GM06990 (cell line): ENCODE data around the gene DARS1.

ENCODE experiments used
- DNase-seq: peaks from one replicate; pipeline ENCODE4 v3.0.0-alpha.2; 2011; ENCODE audit not compliant: insufficient read length; ENCODE audit errors: extremely low read depth
- H3K27me3 ChIP-seq: replicated peaks from 2 replicates; pipeline ENCODE4 v1.6.0; 2011; ENCODE audit warnings: low read length; ENCODE audit not compliant: control insufficient read depth, insufficient read depth
- H3K36me3 ChIP-seq: 2 replicates; pipeline ENCODE4 v1.5.1; 2011; ENCODE audit warnings: low read length; ENCODE audit not compliant: control insufficient read depth, insufficient read depth
- H3K4me3 ChIP-seq: replicated peaks from 2 replicates; pipeline ENCODE4 v1.5.1; 2011; ENCODE audit warnings: low read depth, mild to moderate bottlenecking, control low read depth, low read length
- CTCF ChIP-seq: IDR thresholded peaks from 2 replicates; pipeline ENCODE4 v1.5.1; 2011; ENCODE audit warnings: low read length, control low read depth, mild to moderate bottlenecking, inconsistent platforms; ENCODE audit not compliant: insufficient read depth, poor library complexity, severe bottlenecking

Gene DARS1

GRCh38 chr2:136016836-136017235, 31.4 kb upstream of the DARS1 start:
- Histone ChIP-seq H3K27me3 (no peaks in the 10 kb centered on the region), H3K36me3 (no peaks in the 10 kb centered on the region), H3K4me3 (no peak overlapping the region)
- TF ChIP-seq CTCF, result no peak
- DNase-seq, result no peak

- H3K36me3 ChIP-seq, result no peaks in the 10 kb centered on the region
- no peak for TF ChIP-seq CTCF
- DNase-seq, result no peak
- no peaks in the 10 kb centered on the region for H3K27me3 ChIP-seq
- no peak overlapping the region for H3K4me3 ChIP-seq
These were observed 31.0 kb upstream of the DARS1 start for GRCh38 chr2:136016427-136016826.

GRCh38 chr2:136015699-136016098, 30.3 kb upstream of the DARS1 start:
- no peak for DNase-seq
- no peak for TF ChIP-seq CTCF
- Histone ChIP-seq H3K27me3 (no peaks in the 10 kb centered on the region), H3K4me3 (no peak overlapping the region), H3K36me3 (no peaks in the 10 kb centered on the region)

GRCh38 chr2:136014411-136014810, 29.0 kb upstream of the DARS1 start:
- DNase-seq, result no peak
- TF ChIP-seq CTCF, result no peak
- no peaks in the 10 kb centered on the region for H3K27me3 ChIP-seq
- H3K4me3 ChIP-seq, result no peak overlapping the region
- no peaks in the 10 kb centered on the region for H3K36me3 ChIP-seq

GRCh38 chr2:136013955-136014354, 28.5 kb upstream of the DARS1 start:
- H3K4me3 ChIP-seq, result no peak overlapping the region
- H3K27me3 ChIP-seq, result no peaks in the 10 kb centered on the region
- no peaks in the 10 kb centered on the region for H3K36me3 ChIP-seq
- no peak for DNase-seq
- TF ChIP-seq CTCF, result no peak

- H3K36me3 ChIP-seq, result no peaks in the 10 kb centered on the region
- DNase-seq, result no peak
- no peaks in the 10 kb centered on the region for H3K27me3 ChIP-seq
- no peak for TF ChIP-seq CTCF
- no peak overlapping the region for H3K4me3 ChIP-seq
These were observed 27.8 kb upstream of the DARS1 start for GRCh38 chr2:136013136-136013685.
